NCI-H128 (cell line): ENCODE results near the gene FGA.

Source experiments
- DNase-seq: peaks from one replicate; lab custom pipeline; 2025; ENCODE audit not compliant: unreplicated experiment; lab: John Stamatoyannopoulos, UW

FGA gene

DNA sequence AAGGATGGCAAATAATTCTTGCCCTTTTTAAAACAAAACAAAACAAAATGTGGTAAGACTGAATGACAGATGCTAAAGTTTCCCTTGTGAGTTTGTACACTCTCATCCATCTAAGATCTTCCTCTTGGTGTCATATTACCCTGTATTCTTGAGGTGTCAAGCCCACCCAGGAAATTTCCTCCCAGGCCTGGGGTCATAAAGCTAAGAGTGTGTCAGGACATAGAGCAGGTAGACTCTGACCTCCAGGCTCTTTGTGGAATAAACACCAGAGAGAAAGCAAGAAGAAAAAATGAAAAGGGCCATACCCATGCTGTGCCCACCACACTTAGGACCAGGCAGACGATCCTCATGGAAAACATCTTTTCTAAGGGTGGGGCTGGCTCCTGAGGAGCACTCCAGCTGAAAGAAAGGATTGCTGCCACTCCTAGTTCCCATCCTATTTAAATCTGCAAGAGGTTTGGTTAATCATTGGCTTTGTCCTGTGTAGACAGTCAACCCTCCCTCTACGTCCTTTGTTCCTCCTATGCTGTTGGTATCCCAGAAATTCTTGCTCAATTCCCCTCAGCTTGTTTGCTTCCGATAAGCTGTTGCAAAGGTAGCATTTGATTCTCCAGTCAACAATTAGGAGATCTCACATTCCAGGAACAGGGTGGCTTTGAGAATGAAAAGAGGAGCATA is at the start of gene FGA:
FGA (minus strand) TSS at position 414 of the 678 bp plus-strand sequence; CDS start at position 359, 55 bp downstream.
- DNase-seq, result no peak

DNA sequence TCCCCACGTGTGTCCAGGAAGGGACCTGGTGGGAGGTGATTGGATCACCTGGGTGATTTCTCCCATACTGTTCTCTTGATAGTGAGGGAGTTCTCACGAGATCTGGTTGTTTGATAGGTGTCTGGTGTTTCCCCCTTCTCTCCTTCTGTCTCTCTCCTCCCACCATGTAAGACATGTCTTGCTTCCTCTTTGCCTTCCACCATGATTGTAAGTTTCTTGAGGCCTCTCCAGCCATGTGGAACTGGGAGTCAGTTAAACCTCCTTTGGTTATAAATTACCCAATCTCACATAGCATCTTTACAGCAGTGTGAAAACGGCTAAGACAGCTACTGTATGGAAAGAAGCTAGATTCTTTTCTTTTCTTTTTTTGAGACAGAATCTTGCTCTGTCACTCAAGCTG is 43.5 kb upstream of the FGA start:
- DNase-seq, result no peak

DNA sequence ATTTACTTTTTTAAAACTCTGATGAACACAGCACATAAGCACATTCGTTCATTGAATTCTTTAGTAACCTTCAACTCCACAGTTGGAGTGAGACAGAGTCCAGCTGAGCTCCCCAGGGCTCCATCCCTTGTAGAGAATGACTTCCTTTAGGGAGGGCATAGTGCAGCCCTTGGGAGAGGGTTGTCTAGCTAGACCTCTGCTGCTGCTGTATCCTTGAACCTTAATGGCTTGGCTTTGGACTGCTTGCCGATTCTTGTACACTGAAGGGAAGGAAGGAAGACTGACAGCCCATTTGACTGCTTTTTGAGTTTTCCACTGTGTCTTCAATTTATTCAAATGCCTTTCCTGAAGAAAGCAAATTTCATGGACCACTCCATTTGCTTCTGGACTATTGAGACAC is 41.3 kb upstream of the FGA start:
- DNase-seq, result no peak

DNA sequence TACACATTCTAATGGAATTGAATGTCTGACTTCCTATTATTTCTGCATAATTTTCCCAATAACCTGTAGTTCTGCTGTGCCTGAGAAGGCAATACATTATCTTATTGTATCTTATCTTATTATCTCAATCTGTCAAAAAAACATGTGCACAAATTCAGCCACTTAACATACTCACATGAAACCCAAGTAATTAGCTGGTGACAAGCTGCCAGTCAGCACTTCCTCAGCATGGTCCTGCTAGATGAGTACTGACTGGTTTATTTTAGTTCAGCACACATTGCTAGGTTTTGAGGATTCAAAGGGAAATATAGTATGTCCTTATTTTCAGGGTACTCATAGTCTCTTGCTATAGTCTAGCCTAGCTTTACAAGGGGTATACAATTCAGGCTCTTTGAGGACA is 39.8 kb upstream of the FGA start:
- no peak for DNase-seq

DNA sequence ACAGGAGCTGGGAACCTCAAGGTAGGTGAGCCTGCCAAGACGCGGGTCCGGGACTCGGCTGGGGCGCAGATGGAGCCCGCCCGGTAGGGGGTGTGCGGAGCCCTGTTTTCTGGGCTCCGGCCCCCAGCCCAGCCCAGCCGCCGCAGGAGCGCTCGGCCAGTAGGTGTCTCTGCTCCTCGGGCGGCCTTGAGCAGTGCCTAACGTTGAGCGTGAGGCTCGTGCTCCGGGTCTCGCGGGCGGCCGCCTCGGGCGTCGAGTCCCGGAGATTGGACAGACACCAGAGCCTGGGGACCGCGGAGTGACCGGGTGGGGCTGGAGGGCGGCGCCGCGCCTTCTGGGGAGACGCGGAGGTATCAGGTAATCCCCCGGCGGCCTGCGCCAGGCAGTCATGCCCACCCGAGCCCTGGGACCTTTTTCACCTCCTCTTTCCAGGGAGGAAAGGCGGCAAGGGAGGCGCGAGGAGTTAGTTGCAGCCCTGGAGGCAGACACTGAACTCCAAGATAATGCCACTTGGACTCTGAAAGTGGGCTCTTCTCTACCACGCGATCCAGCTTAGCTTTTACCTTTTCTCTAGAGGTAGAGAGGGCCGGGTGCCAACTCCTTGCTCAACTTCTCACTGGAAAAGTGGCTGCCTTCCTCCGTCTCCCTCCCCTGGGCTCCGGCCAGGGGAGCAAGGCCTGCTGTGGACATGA is 36.4 kb upstream of the FGA start:
- no peak for DNase-seq

DNA sequence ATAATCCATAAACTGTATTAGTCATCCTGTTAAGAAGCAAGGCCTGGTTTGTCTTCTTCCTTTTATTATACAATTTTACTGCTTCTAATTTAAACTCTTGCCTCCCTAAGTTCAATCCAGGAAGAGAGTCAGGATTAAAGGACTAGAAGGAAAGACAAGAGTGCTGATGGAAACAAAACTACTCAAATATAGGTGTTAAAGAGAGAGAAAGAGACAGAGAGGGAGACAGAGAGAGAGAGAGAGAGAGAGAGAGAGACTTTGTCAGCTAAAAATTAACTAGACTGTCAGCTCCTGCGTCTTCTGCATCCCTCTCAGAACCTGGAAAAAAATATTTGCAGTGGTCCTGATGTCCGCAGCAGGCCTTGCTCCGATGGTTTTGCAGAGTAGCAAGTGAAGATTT is 35.4 kb upstream of the FGA start:
- DNase-seq, result no peak

DNA sequence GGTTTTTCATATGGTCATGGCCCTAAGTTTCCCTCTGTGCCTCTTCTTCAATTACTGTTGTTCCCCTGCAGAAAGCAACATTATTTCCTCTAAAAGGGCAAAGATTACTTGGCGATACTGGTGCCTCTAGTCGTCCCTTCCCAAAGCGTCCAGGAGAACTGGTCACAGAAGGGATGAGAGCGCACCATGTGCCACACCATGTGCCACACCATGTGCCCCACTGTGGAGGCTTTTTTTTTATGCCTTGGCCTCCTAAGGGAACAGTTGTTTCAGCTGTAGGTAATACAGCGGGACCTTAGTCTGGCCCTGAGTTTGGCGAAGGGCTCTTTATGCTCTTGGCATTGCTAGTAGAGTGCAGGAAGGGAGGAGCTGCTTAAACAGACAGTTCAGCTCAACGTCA is 33.5 kb upstream of the FGA start:
- no peak for DNase-seq

DNA sequence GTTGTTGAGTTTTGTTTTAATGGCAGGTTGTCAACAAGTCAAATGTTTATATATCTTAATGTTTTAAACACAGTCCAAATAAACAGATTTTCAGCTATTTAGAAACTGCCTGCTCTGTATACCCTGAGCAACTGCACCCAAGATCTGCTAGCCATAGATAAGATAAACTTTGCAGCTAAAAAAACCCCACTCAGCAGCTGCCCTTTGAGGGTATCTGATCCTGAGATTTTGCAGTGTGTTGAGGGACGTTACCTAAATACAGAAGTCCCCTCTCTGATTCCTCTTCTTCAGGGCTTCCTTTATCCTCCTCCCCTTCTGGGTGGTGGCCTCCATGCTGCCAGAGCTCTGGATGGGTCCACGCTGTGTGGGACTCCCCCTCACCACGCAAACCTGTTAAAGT is 32.9 kb upstream of the FGA start:
- no peak for DNase-seq

DNA sequence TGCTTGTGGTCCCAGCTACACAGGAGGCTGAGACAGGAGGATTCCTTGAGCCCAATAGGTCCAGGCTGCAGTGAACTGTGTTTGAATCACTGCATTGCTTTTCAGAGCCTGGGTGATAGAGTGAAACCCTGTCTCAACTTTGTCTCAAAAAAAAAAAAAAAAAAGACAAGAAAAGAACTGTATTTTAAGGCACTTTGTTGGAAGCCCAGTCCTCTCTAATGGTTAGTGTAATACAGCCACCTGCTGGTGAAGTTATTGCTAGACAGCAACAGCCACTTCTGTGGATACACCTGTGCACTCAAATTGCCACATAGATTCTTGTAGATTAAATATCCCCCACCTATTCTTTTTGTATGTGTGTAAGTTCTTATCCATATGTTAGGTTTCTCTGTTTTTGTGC is 32.1 kb upstream of the FGA start:
- no peak for DNase-seq

DNA sequence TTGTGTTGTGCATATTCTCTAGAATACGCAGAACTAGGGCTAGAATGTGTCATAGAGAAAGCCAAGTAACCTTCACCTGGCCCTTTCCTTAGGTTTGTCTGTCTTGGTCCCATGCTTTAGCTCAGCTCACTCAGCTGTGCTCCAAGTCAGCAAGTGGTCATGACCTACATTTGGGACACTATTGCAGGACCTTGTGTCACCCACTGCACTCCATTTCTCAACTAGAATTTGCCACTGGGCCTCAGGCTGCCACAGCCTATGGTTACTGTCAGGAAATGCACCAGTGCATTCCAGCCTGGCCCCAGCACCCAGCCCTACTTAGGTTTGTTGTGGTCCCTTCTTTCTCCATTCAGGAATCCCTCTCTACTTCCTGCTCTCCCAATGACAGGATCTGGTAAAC is 29.6 kb upstream of the FGA start:
- DNase-seq, result no peak

DNA sequence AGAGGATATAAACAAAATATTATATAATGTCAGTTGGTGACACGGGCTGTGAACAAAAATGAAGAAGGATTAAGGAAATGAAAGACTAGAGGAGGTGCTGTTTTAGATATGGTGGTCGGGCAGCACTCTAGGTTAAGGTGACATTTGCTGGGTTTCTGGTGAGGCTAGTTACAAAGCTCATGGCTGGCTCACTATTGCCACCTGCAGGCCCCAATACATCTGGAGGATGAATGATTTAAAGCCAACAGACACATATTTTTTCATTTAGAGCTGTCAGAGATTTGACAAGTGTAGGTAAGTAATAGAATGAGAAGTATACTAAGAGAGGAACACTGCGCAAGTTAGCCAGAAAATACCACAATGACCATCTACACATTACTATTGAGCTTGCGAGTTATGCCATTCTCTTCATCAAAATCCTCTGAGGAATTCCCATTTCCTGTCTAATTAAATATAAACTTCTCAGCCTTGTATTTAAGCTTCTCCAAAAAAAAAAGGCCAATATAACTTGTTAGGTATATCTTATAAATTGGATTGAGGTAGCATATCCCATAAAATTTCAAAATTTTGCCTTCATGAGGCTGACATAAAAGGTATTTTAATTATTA is 28.3 kb upstream of the FGA start:
- DNase-seq, result no peak

DNA sequence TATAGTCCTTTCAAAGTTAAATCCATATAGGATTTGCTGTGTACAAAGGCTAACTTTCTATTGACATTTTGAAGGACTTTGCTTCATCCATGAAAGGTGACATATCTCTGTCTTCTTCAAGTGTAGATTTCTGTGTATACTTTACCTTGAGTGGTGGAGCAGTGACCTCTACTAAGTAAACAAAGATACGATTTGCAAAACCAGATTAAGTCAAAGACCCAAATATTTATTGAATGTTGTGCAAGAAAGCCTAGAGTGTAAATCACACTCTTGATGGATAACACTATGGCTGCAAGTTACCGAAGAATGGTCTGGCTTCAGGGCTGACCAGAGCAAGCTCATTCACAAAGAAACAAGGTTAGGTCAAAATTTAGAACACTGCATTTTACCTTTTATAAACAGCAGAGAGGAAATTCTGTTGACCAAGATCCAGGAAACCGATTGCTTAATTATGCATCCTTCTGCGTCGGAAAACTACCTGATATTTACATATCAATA is 27.3 kb upstream of the FGA start:
- no peak for DNase-seq

DNA sequence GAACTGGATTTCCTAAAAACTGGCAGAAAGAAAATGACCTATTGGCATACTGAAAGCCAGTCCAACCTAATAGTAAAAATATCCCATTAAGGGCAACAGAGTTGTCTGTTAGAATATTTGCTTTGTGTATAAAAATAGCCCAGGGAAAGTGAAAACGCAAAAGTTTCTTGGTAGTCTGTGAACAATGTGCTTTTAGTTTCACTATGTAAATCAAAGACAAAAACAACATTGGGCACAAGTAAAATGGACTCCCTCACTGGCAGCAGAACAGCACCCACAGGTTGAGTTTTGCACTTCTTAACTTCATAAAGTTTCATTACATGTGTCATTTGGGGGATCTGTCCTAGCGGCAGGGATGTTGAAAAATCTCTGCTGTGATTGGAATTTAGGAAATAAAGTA is 26.2 kb upstream of the FGA start:
- no peak for DNase-seq

DNA sequence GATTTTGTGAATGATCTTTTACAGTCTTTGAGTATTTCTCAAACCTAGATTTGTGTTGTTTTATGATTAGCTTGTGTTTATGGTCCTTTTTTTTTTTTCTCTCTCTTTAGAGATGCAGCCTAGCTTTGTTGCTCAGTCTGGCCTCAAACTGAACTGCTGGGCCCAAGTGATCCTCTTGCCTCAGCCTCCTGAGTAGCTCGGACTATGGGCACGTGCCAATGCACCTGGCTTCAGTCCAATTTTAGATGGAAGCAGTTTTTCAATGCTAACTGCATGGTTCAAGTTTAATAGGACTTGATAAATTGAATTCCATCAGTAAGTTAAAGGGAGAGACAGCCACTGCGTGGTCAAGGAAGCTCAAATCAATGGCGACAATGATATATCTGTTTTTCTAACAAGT is 25.7 kb upstream of the FGA start:
- no peak for DNase-seq

DNA sequence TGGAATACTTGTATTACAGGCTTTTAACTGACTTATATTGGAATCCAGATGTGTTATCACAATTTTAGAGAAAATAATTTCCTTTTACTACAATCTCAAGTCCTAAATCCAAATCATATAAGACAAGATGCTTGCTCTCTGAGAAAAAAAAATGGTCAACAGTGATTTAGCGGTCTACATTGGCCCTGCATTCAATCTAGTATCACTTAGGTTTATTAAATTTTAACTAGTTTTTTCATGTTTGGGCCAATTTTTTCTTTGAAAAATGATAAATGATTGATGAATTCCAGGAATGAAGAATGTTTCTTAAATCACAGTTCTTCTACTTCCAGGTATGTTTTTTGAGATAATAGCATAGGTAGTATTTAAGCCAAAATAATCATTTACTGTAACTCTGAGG is 24.7 kb upstream of the FGA start:
- no peak for DNase-seq

DNA sequence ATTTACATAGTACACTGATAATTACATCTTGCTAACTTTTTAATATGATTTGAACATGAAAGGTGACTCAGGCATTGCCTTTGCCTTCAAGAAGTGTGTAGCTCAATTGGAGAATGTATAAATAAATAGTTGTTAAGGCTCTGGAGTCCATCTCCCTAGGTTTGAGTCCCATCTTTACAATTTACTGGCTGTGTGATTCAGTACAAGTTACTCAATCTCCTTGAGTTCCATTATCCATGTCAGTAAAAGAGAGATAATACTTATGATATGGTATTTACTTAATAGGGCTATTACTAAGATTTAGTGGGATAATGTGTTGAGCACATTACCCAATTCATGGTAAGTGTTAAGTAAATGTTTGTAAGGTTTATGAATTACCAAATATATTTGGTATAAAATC is 23.8 kb upstream of the FGA start:
- no peak for DNase-seq

DNA sequence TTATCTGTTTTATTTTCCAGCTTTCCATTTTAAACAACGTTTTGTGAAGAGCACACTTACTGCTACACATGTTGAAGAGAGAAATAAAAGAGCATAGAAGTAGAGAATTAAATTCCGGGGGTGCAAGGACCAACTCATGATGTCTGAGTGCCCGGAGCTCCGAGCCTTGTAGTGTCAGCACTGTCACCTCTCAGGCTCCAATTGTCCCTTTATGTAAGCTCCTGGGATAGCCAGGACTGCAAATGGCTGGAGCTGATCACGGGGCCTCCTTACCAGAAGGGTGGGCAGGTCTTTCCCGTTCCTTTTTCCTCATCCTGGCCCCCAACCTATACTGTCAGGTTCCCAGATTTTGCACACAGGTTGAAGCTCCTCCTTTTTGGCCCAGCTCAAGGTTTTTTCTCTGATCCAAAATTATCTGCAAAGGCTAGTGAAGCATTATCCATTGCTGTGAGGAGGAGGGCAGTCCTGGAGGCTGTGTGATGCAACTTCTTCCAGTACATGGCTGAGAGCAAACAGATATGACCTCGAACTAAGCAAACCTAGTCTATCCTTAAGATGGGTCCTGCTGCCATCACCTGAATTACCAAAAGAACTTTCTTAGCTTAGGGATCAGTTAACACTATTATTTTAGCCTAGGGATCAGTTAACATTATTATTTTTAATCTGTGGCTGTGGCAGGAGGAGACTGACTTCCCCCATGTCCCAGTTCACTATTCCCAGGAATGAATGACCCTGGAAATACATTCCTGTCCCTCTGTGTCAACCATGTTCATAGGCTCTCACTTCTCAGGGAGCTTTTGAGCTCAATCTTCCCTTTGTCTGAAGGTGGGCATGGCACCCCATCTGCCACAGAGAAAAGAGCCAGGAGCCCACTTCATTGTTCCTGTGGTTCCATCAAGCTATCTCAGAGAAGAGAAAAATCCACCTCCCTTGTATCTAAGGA is 22.2 kb upstream of the FGA start, which contains the start of gene FGG:
FGG (minus strand) TSS at position 185 of the 943 bp plus-strand sequence; CDS start at position 138, 47 bp downstream.
- DNase-seq, result no peak

DNA sequence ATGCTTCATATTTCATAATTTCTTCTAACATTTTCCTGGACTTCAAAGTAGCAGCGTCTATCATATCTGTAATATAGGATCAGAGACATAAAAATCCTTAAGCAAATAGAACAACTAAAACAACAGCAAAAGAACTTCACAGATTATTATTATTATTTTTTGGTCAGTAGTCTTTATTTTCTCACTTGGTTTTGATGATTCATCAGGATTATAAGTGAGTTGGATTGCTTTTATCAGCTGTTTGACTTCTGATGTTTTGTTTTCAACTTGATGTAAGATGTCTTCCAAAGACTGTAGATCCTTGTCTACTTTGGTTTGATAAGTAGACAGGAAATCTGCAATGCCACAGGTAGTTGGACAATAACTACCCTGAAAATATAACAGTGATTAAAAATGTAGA is 21.3 kb upstream of the FGA start:
- DNase-seq, result no peak

DNA sequence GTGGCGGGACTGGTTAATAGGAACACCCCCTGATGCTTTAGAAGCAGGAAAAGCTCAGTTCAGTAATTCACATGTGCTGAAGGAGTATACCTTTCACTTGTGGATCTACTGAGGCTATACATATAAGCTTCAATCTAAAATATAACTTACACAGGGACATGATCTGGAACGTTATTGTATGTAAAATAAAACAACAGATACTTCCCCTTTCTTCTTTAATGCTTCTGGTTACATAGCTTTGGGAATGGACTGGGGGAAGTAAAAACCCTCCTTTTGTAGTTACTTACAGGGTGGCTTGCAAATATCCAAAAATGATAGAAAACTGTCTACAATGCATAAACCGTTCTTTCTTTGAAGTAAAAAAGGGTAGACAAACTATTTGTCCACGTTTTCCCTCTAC is 20.0 kb upstream of the FGA start:
- DNase-seq, result no peak

DNA sequence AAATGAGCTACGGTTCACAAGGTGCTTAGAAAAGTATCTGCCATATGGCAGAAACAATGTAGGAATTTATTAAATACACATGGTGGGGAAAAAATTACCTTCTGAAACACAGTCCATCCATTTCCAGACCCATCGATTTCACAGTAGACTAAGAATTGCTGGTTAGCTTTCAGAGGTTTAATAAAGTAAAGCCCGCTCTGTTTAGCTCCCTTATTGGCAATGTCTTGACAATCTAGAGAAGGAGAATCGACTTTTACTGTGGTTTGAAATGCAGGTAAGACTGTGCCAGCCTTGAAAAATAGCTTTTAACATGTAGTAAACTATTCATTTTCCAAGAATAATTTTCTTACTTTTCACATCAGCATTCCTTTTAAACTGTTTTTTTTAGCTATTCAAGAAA is 19.0 kb upstream of the FGA start:
- DNase-seq, result no peak
